NCI-H1436 (cell line): ENCODE results near the gene FGD5.

Source experiments
- DNase-seq: peaks from one replicate; lab custom pipeline; 2025; lab: John Stamatoyannopoulos, UW

Gene FGD5, protein sequence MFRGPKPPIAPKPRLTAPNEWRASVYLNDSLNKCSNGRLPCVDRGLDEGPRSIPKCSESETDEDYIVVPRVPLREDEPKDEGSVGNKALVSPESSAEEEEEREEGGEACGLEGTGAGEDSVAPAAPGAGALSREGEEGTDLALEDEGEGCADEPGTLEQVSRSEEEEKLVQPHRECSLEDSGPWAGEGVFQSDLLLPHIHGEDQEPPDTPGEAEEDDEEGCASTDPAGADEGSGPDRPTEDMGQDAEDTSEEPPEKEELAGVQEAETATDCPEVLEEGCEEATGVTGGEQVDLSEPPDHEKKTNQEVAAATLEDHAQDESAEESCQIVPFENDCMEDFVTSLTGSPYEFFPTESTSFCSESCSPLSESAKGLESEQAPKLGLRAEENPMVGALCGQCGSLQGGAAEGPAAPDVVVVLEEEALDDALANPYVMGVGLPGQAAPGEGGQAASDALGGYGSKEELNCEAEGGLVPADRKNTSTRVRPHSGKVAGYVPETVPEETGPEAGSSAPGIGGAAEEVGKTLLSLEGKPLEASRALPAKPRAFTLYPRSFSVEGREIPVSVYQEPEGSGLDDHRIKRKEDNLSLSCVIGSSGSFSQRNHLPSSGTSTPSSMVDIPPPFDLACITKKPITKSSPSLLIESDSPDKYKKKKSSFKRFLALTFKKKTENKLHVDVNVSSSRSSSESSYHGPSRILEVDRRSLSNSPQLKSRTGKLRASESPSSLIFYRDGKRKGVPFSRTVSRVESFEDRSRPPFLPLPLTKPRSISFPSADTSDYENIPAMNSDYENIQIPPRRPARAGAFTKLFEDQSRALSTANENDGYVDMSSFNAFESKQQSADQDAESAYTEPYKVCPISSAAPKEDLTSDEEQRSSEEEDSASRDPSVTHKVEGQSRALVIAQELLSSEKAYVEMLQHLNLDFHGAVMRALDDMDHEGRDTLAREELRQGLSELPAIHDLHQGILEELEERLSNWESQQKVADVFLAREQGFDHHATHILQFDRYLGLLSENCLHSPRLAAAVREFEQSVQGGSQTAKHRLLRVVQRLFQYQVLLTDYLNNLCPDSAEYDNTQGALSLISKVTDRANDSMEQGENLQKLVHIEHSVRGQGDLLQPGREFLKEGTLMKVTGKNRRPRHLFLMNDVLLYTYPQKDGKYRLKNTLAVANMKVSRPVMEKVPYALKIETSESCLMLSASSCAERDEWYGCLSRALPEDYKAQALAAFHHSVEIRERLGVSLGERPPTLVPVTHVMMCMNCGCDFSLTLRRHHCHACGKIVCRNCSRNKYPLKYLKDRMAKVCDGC (N-terminal part only)

DNA sequence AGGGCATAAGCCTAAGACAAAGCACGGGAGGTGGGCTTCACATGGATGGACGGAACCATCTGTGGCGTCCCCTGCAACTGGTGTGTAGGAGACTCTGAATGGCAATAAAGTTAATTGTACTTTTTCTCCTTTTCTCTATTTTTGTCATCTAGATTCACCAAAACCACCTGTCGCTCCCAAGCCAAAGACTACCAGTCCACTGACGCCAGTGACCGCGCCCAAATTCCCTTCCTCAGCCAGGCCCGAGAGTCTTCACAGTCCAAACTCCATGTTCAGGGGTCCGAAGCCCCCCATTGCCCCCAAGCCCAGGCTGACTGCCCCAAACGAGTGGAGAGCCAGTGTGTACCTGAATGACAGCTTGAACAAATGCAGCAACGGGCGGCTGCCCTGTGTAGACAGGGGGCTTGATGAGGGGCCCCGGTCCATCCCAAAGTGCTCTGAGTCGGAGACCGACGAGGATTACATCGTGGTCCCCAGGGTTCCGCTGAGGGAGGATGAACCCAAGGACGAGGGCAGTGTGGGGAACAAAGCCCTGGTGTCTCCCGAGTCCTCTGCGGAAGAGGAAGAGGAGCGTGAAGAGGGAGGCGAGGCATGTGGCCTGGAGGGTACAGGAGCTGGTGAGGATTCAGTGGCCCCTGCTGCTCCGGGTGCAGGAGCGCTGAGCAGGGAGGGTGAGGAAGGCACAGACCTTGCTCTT lies at the start of gene FGD5:
Gene FGD5 (plus strand): TSS at position 159 of the 697 bp plus-strand sequence. CDS start 110 bp downstream, at position 269.
- DNase-seq, result no peak

DNA sequence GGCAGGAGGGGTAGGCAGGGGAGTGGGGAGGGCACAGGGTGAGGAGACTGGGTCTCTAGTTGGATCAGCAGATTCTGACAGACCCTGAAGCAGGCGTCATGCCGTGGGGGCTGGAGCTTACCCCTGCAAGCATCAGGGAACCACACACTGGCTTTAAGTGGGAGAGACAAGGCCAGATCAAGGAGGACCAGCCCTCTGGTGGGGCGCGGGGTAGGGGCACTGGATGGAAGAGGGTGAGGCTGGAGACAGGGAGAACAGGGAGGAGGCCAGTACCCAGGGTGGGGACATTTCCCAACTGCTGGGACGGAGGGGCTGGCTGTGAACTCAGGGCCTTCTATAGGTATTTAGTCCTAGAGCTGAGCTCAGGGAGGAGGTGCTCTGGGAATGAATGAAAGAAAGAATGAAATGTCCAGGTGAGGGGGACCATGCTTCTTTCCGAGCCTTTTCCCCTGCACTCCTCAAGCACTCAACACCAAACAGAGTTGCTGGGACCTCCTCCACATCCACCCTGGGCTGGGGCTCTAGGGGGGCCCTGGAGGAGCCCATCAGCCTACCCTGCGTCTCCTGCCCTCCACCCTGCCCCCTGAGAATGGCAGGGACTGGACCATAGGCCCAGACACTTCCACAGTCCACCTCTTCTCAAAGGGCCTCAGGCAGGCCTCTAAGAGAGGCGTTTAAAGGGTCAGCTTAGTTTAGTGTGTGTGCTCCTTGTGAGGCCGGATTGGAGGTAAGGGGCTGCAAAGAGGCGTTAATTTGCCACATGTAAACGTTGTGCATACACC lies 49.0 kb upstream of the FGD5 start:
- no peak for DNase-seq

DNA sequence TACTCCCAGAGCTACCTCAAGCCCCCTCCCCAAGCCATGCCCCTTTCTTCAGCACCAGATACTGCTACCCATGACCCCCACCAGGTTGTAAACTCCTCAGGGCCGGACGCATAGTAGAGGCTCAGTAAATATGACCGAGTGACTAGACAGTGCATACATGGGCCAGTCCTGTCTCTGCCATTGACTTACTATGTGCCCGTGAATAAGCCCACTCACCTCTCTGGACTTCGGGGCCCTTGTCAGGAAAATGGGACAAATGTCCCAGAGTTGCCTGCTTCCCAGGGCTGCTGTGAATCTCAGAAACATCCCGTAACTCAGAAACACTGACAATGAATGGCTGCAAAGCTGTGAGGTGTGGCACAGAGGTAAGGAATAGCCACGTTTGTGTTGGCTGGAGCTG lies 48.2 kb upstream of the FGD5 start:
- DNase-seq, result no peak

DNA sequence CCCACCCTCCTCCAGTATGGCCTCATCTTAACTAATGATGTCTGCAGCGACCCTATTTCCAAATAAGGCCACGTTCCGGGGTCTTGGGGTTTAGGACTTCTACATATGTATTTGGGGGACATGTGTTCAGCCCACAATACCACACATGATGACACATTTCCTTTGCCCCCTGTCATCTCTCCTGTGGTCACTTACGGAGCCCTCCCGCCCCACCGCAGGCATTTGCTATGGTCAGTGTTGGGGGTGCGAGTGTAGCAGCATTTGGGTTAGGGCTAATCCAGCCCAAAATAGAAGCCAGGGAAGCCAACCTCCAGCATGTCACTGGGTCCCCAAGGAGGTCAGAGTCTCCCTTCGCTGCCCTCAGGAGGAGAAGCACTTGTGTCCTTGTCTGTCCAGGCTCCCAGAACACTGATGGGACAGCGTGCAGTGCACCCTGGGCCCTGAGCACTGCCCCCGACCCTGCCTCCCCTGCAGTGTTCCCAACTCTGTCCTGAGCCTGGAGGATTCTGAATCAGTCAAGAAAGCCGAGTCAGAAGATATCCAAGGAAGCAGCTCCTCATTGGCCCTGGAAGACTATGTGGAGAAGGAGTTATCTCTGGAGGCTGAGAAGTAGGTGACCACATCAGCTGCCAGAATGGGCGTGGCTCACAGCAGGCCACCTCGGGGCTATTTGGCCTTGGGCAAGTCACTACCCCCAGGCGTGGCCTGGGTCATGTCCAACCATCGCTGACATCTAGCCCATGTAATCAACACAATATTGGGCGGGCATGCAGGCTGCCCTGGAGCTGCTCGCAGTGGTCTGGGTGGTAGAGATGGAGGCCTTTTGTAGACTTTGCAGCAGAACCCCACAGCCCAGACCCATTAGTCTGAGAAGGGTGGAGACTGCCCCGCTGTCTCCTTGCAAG lies 46.9 kb upstream of the FGD5 start:
- no peak for DNase-seq

DNA sequence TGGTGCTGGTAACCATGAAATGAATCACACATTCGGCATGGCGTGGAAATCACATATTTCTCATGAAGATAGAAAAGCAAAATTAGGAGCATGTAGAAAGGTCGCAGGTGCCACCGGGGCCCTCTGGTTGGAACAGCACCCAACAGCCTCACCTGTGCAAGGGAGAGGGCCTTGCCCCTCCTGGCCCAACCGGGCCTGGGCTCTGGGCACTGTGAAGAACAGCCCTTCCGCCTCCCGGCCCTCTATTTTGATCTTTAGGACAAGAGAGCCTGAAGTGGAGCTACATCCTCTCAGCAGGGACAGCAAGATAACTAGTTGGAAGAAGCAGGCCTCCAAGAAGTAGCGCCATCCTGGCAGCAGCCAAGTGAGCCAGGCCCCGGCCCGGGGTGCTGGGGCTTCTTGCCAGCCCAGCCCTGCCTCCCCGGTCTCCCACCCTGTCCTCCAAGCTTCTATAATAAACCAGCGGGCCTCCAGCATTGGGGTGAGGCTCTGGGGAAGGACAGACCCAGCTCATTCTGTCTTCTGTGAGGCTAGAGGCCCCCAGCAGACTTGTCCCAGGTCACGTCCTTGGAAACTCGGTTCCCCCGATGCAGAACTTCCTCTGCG lies 46.1 kb upstream of the FGD5 start:
- no peak for DNase-seq

- no peak for DNase-seq
Measured at GRCh38 chr3:14773281-14773680, 45.5 kb upstream of the FGD5 start.

- DNase-seq, result no peak
Measured at GRCh38 chr3:14773691-14774128, 45.1 kb upstream of the FGD5 start.

DNA sequence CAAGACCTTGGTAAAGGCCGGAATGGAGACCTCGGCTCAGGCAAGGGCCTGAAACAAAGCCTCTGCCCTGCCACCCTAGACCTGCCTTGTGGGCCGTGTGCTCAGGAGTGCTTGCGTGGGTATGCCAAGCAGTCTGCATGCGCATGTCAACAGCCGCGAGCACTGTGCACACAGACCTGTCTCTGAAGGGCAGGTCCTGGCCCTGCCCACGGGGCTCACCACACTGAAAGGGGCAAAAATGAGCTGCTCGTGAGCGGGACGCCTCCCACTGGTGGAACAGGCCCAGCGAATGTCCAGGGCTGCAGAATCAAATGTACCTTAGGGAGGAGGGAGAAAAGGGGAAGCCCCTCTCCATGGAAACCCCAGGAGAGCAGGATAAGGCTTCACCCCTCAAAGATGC lies 44.3 kb upstream of the FGD5 start:
- DNase-seq, result no peak

- no peak for DNase-seq
Measured at GRCh38 chr3:14775011-14775410, 43.8 kb upstream of the FGD5 start.

- no peak for DNase-seq
Measured at GRCh38 chr3:14775563-14775962, 43.2 kb upstream of the FGD5 start.

DNA sequence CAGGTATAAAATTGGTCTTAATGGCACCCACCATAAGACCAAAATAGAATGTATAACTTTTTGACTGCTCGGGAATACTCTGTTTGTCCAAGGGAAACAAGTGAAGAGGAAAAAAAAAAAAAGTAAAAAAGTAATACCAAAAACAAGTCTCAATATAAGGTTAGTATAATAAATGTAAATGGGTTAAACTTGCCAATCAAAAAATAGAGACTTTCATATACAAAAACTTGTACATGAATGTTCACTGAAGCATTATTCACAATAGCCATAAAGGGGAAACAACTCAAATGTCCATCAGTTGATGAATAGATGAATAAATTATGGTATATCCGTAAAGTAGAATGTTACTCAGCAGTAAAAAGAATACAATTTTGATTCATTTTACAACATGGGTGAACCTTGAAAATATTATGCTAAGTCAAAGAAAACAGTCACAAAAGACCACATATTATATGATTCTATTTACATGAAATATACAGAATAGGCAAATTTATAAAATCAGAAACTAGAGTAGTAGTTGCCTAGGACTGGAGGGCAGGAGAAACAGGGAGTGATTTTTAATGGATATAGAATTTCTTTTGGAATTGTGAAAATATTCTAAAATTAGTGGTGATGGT lies 39.6 kb upstream of the FGD5 start:
- DNase-seq, result no peak

- DNase-seq, result peak; percentile 26
Measured at GRCh38 chr3:14780927-14781507, 37.7 kb upstream of the FGD5 start.

- no peak for DNase-seq
Measured at GRCh38 chr3:14783480-14784086, 35.2 kb upstream of the FGD5 start.

- DNase-seq, result no peak
Measured at GRCh38 chr3:14784087-14784681, 34.6 kb upstream of the FGD5 start.

DNA sequence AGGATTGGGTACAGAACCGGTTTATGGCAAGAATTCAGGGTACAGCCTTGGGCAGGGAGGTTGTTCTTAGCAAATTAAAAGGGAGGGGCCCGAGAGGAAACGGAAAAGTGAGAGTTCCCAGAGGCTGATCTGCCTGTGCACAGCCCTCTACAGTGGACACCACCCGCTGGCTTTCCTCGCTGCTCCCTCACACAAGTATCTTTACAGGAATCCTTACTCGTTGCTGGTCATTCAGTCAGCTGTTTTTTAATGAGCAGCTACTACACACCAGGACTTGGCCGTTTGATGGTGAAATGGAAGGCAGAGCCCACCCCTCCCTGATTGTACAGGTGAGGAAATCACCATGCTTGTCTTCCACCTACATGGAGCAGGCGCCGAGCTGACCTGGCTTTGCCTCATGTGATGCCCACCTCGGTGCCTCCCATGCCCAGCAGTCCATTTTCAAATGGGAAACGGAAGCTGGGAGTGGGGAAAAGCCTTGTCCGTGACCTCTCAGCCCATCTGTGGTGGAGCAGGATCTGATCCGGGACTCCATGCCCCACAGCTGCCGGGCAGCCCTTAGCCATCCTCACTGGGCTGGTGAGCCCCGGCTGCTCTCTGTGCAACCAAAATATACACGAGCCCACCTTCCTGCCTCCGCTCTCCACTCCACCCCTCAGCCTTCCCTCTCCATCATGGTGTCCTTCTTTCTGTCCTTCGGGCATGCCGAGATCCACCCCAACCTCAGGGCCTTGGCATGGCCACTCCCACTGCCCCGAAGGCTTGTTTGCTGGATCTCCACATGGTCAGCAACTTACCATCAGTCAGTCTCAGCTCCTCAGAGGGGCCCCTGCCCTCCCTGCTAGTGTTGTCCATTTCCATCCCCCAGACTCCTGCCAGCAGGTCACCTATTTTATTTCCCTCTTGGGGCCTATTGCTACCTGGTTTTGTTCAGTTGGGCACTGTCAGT lies 33.3 kb upstream of the FGD5 start:
- no peak for DNase-seq

GRCh38 chr3:14786369-14786768 lies 32.4 kb upstream of the FGD5 start:
- no peak for DNase-seq
